SU-DHL-6 (cell line): Measurements from ENCODE around the gene LDB3.

Experiments used
- H2AFZ ChIP-seq: fragments of 200-600 bp; sonication (generic); 2 replicates; pipeline ENCODE4 v1.6.1; 2014; ENCODE audit warnings: low read depth, mild to moderate bottlenecking, moderate library complexity, mixed read lengths, antibody characterized with exemption, low read length; ENCODE audit not compliant: severe bottlenecking
- H3F3A ChIP-seq: fragments of 200-600 bp; shearing (Covaris generic); 2 replicates; pipeline ENCODE4 v1.6.0; 2016; ENCODE audit warnings: antibody characterized with exemption, mild to moderate bottlenecking; ENCODE audit not compliant: insufficient read depth
- H3K27ac ChIP-seq: fragments of 200-600 bp; sonication (generic); 2 replicates; pipeline ENCODE4 v1.5.1; 2016; ENCODE audit warnings: low read depth, mild to moderate bottlenecking, low read length, moderate library complexity, mixed read lengths
- H3K27me3 ChIP-seq: fragments of 200-600 bp; sonication (generic), shearing (Covaris generic); 2 replicates; pipeline ENCODE4 v1.6.0; 2014; ENCODE audit warnings: mild to moderate bottlenecking, low read length
- H3K36me3 ChIP-seq: fragments of 200-600 bp; sonication (generic); 2 replicates; pipeline ENCODE4 v1.6.1; 2014; ENCODE audit warnings: mild to moderate bottlenecking, low read length, mixed read lengths
- H3K4me2 ChIP-seq: fragments of 300-600, 200-600 bp; shearing (Covaris generic), sonication (generic); 2 replicates; pipeline ENCODE4 v1.6.0; 2014; ENCODE audit warnings: low read length, low read depth, mild to moderate bottlenecking; ENCODE audit not compliant: poor library complexity, severe bottlenecking
- H3K4me3 ChIP-seq: fragments of 200-600 bp; sonication (generic); 2 replicates; pipeline ENCODE4 v1.5.1; 2014; ENCODE audit warnings: antibody characterized with exemption, low read length, mild to moderate bottlenecking, mixed read lengths; ENCODE audit not compliant: insufficient read depth, poor library complexity, severe bottlenecking
- H3K79me2 ChIP-seq: fragments of 200-600 bp; sonication (generic); 2 replicates; pipeline ENCODE4 v1.6.1; 2014; ENCODE audit warnings: mild to moderate bottlenecking, low read length, moderate library complexity; ENCODE audit not compliant: insufficient read depth
- H3K9ac ChIP-seq: fragments of 200-600 bp; sonication (generic); 2 replicates; pipeline ENCODE4 v1.7.0; 2014; ENCODE audit warnings: mild to moderate bottlenecking, low read length
- H3K9me2 ChIP-seq: fragments of 200-600 bp; sonication (generic); replicated peaks from 2 replicates; pipeline ENCODE4 v1.6.1; 2014; ENCODE audit warnings: low read length; ENCODE audit not compliant: insufficient read depth
- H3K9me3 ChIP-seq: fragments of 200-600 bp; sonication (generic); 2 replicates; pipeline ENCODE4 v1.6.1; 2014; ENCODE audit warnings: low read length, mixed read lengths; ENCODE audit not compliant: insufficient read depth
- H4K20me1 ChIP-seq: fragments of 200-600 bp; sonication (generic); 2 replicates; pipeline ENCODE4 v1.6.1; 2014; ENCODE audit warnings: low read depth, mild to moderate bottlenecking, antibody characterized with exemption, low read length, moderate library complexity, mixed read lengths
- EZH2phosphoT487 ChIP-seq: fragments of 200-600 bp; sonication (generic), shearing (Covaris generic); conservative IDR thresholded peaks from 2 replicates; pipeline ENCODE4 v1.6.1; 2018; ENCODE audit warnings: mild to moderate bottlenecking, antibody characterized with exemption, low read length, moderate library complexity, mixed read lengths
- TF ChIP-seq, protein P1 (sequence below): fragments of 200-600 bp; sonication (generic); IDR thresholded peaks from one replicate; pipeline ENCODE4 v1.5.1; 2017; ENCODE audit warnings: antibody characterized with exemption, mild to moderate bottlenecking, low read length, moderate library complexity; ENCODE audit not compliant: insufficient read depth, poor library complexity, severe bottlenecking

LDB3 gene

DNA sequence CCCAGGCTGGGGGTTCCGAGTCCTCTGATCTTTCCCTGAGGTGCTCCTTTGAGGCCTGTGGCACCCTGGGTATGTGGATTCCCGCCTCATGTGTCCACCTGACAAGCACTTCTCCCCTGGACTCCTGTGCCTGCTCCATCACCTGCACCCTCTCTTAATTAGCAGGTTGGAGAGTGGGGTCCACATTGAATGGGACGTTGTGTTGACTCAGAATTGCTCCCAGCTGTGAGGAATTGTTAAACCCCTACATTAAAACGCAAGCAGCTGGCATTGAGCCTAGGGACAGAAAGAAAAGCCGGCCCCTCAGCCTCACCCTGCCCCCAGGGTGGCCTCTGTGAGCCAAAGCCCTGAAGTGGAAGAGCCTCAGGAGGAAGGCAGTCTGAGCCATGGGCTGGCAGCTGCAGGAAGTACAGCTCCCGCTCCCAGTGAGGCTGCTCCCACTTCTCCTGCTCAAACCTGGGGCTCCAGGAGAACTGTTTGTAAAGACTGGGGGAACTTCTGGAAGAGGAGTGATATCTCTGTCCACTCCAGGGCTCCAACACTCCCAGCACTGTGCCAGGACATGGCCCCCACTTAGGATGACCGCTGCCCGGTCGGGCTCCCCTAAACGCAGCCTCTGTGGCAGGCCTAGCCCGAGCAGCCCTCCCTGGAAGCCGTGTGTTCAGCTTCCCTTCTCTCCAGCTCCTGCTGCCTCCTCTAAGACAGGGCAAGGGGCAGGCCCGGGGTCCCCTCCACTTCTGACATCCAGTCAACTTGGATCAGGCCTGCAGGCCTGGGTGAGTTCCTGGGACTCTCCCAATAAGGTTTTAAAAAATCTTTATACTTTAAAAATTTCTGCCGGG lies 15.7 kb upstream of the LDB3 start:
- Histone ChIP-seq H3K9me2 (no peaks in the 10 kb centered on the region), H2AFZ (no peak overlapping the region), H3K4me3 (no peak overlapping the region), H3K27me3 (no peaks in the 10 kb centered on the region), H3K4me2 (no peak overlapping the region), H4K20me1 (no peaks in the 10 kb centered on the region), H3K36me3 (no peaks in the 10 kb centered on the region), H3K79me2 (no peaks in the 10 kb centered on the region), H3F3A (no peaks in the 10 kb centered on the region), H3K9ac (no peak overlapping the region), H3K27ac (no peak overlapping the region), H3K9me3 (no peaks in the 10 kb centered on the region)
- TF ChIP-seq, protein P1, sequence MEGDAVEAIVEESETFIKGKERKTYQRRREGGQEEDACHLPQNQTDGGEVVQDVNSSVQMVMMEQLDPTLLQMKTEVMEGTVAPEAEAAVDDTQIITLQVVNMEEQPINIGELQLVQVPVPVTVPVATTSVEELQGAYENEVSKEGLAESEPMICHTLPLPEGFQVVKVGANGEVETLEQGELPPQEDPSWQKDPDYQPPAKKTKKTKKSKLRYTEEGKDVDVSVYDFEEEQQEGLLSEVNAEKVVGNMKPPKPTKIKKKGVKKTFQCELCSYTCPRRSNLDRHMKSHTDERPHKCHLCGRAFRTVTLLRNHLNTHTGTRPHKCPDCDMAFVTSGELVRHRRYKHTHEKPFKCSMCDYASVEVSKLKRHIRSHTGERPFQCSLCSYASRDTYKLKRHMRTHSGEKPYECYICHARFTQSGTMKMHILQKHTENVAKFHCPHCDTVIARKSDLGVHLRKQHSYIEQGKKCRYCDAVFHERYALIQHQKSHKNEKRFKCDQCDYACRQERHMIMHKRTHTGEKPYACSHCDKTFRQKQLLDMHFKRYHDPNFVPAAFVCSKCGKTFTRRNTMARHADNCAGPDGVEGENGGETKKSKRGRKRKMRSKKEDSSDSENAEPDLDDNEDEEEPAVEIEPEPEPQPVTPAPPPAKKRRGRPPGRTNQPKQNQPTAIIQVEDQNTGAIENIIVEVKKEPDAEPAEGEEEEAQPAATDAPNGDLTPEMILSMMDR = no peak
- TF ChIP-seq EZH2phosphoT487 = no peak

DNA sequence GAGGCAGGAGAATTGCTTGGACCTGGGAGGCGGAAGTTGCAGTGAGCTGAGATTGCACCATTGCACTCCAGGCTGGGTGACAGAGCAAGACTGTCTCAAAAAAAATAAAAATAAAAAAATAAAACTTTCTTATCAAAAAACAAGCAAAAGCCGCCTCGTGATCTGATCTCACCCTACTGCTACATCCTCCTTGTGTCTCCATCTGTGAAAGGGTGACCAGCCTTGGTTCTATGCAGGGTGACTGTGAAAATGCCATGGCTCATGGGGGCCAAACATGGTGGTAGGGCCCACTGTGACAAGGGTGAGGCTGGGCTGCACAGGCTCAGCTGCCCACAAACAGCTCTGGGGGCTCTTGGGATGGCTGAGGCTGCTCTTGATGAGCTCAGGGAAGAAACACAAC lies 14.9 kb upstream of the LDB3 start:
- Histone ChIP-seq H2AFZ (no peak overlapping the region), H3F3A (no peaks in the 10 kb centered on the region), H4K20me1 (no peaks in the 10 kb centered on the region), H3K9me3 (no peaks in the 10 kb centered on the region), H3K4me2 (no peak overlapping the region), H3K79me2 (no peaks in the 10 kb centered on the region), H3K9me2 (no peaks in the 10 kb centered on the region), H3K9ac (no peak overlapping the region), H3K27me3 (no peaks in the 10 kb centered on the region), H3K4me3 (no peak overlapping the region), H3K27ac (no peak overlapping the region), H3K36me3 (no peaks in the 10 kb centered on the region)
- TF ChIP-seq, protein P1 = no peak
- TF ChIP-seq EZH2phosphoT487 = no peak

DNA sequence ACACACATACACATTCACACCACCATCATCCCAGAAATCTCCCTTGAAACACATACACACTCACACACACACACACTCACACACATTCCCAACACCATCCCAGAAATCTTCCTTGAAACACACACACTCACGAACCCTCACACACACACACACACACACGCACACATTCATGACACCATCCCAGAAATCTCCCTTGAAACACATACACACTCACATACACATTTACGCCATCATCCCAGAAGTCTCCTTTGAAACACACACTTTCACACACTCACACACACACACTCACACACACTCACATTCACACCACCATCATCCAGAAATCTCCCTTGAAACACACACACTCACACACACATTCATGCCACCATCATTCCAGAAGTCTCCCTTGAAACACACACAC lies 14.3 kb upstream of the LDB3 start:
- no peak overlapping the region for H3K27ac ChIP-seq
- no peak overlapping the region for H3K4me2 ChIP-seq

More for the DNA sequence above, 14.3 kb upstream of the LDB3 start:
- no peaks in the 10 kb centered on the region for H3K9me3 ChIP-seq
- no peaks in the 10 kb centered on the region for H4K20me1 ChIP-seq
- no peak overlapping the region for H2AFZ ChIP-seq
- no peaks in the 10 kb centered on the region for H3K9me2 ChIP-seq
- H3K79me2 ChIP-seq = no peaks in the 10 kb centered on the region
- no peaks in the 10 kb centered on the region for H3K36me3 ChIP-seq
- no peaks in the 10 kb centered on the region for H3F3A ChIP-seq
- TF ChIP-seq EZH2phosphoT487 = no peak
- TF ChIP-seq, protein P1 = no peak
- H3K9ac ChIP-seq = no peak overlapping the region
- no peak overlapping the region for H3K4me3 ChIP-seq
- no peaks in the 10 kb centered on the region for H3K27me3 ChIP-seq
